Activated naive CD4-positive, alpha-beta T cell treated with anti-CD3 and anti-CD28 coated beads, Interleukin-2, amount 50 U/mL, for 16 hours (primary cell): ENCODE measurements around the gene NEU4.
"Not testable (repeated sequence)": the region's sequence is repeated elsewhere in the genome, so short reads cannot be mapped to it uniquely, and the experiment has no call there.

Experiments used
- DNase-seq: peaks from one replicate; pipeline ENCODE4 v3.0.0-alpha.2; 2020

The NEU4 gene

GRCh38 chr2:241808721-241809382 is at the start of gene NEU4:
TSS of gene NEU4 (plus strand) at chr2:241809193. CDS start at chr2:241814485, 5,292 bp downstream.
- no peak for DNase-seq

GRCh38 chr2:241759893-241760292 is 49.1 kb upstream of the NEU4 start:
- DNase-seq: not testable (repeated sequence)

DNA sequence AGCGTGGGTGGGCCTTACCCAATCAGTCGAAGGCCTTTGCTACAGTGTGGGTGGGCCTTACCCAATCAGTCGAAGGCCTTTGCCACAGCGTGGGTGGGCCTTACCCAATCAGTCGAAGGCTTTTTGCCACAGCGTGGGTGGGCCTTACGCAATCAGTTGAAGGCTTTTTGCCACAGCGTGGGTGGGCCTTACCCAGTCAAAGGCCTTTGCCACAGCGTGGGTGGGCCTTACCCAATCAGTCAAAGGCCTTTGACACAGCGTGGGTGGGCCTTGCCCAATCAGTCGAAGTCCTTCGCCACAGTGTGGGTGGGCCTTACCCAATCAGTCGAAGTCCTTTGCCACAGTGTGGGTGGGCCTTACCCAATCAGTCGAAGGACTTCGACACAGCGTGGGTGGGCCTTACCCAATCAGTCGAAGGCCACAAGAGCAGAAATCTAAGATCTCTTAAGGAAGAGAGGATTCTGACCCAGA is 48.7 kb upstream of the NEU4 start:
- no peak for DNase-seq

DNA sequence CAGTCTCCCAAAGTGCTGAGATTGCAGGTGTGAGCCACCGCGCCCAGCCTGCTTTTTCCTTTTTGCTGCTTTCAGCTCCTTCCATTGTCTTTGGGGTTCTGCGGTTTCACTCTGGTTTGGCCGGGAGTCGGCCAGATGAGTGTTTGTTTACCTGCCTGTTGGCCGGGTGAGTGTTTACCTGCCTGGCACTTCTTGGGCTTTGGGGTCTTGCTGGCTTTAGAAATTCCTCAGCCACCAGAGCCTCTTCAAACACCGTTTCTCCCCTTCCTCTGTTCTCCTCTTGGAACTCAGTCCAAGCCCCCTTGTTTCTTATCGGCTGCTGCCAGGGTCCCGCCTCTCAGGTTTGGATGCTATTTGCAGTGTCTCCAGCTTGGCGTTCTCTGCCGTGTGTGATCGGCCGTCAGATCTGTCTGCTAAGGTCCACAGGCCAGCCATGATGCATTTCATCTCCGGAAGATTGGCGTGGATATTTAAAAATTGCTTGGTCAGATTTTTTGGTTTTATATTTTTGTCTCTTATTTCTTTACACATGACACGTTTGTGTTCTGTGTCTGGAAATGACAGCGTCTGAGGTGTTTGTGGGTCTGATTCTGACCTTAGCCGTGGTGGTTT is 46.6 kb upstream of the NEU4 start:
- DNase-seq: no peak

DNA sequence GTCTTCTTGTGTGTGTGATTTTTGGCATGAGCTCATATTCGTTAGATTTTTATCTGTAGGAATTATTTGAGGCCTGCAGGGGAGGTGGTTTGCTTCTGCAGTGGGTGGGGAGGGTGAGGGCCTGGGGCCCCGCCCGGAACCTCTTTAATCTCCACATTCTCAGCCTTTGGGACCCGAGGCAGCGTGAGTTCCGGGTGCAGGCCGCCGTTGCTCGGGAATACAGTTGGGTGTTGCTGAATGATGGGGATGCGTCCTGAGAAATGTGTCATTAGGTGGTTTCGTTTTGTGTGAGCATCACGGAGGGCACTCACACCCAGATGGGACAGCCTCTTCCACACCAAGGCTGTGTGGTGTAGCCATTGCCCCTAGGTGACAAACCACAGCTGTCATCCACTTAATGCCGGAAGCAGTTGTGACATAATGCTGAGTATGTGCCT is 46.0 kb upstream of the NEU4 start:
- no peak for DNase-seq

DNA sequence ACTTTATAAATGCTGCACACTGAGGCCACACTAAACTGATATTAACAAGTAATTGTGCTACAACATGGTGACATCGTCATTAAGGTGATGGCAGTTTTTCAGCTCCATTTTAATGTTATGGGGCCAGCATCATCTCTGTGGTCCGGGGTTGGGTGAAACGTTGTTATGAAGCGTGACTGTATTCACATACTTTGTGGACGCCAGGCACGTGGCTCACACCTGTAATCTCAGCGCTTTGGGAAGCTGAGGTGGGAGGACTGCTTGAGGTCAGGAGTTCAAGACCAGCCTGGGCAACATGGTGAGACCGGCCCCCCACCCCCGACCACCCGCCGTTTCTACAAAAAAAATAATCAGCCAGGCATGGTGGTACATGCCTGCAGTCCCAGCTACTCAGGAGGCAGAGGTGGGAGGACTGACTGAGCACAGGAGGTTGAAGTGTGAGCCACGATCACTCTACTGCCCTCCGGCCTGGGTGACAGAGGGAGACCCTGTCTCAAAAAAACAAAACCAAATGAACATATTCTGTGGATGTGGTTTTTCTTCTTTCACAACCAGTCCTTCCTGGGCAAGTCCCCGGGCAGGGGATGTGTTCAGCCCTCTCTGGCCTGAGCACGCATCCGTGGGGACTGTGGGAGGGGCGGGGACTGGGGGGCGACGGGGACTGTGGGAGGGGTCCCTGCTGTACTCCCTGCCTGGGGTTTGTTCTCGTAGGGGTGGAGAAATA is 45.3 kb upstream of the NEU4 start:
- DNase-seq: no peak

- no peak for DNase-seq
Observed at GRCh38 chr2:241764275-241765241, 44.4 kb upstream of the NEU4 start.

DNA sequence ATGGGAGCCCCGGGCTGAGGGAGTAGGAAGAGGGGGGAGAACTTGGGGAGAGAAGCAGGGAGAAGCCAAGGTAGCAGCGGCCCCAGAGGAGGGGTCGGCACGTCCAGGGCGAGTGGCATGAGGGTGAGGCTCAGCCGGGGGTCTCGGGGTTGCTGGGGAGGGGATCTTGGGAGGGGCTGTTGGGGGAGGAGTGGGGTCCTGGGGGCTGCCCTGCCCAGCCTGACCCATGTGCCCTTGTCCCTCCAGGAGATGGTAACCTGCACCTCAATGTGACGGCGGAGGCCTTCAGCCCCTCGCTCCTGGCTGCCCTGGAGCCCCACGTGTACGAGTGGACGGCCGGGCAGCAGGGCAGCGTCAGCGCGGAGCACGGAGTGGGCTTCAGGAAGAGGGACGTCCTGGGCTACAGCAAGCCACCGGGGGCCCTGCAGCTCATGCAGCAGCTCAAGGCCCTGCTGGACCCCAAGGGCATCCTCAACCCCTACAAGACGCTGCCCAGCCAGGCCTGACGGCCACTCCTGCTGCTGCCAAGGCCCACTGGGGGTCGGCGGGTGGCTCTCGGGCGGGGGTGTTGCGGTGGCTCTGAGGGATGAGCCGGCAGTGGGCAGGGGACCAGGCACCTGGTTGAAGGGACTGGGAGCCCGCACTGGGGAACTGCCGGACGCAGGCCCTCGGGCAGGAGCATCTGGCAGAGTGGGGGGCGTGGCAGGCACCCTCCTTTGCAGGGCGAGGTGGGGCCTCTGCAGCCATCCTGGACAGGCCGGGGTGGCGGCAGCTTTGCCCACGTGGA is 41.3 kb upstream of the NEU4 start:
- DNase-seq: no peak

DNA sequence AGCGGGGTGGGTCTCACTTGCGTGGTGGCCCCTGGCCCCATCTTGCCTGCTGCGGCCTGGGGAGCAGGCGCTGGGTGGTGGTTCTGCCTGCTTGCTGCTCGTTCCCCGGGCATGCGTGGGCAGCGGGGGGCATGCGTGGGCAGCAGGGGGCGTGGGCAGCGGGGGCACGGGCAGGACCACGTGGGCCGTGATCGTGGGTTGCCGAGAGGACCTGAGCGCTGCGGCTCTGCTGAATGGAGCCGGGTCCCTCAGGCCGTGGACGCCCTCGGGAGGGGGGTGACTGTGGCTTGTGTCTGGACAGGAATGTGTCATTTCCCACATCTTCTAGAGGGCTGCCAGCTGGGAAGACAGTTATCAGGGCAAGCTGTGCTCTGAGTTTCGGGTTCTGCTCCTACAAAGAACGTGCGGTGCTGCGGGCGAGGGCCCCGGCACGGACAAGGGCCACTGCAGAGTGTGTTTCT is 40.7 kb upstream of the NEU4 start:
- no peak for DNase-seq

- no peak for DNase-seq
Observed at GRCh38 chr2:241768850-241769249, 40.1 kb upstream of the NEU4 start.

DNA sequence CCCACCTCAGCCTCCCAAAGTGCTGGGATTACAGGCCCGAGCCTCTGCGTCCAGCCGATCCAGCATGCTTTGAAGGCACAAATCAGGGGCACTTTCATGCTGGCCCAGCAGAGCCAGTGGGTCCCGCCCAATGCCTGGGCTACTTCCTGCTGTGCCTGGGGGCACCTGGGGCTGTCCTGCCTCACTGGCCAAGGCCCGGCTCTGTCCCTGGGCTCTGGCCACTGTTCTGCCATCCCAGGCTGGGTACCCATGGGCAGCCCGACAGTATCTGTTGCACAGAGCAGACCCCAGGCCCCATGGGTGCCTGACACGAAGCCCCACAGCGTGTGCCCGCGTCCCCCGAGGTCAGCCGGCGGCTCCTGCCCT is 39.2 kb upstream of the NEU4 start:
- no peak for DNase-seq

GRCh38 chr2:241770185-241770935 is 38.6 kb upstream of the NEU4 start:
- no peak for DNase-seq

- DNase-seq: no peak
Observed at GRCh38 chr2:241770936-241771285, 38.1 kb upstream of the NEU4 start.

- DNase-seq: no peak
Observed at GRCh38 chr2:241771286-241772062, 37.5 kb upstream of the NEU4 start.

- peak; percentile 36 for DNase-seq
Observed at GRCh38 chr2:241772063-241772499, 36.9 kb upstream of the NEU4 start.

- no peak for DNase-seq
Observed at GRCh38 chr2:241773511-241774418, 35.2 kb upstream of the NEU4 start.

- DNase-seq: no peak
Observed at GRCh38 chr2:241774419-241775222, 34.4 kb upstream of the NEU4 start.
